Measurements from ENCODE around the gene TH. TPM values are rescaled to one million over a fixed set of nuclear protein-coding genes. Genes with fewer than 3 reads are reported as not detected.
"Not testable (repeated sequence)": the region's sequence is repeated elsewhere in the genome, so short reads cannot be mapped to it uniquely, and the experiment has no call there.

Gene TH
- total RNA-seq, 2 experiments from 2014 or later = not detected

DNA sequence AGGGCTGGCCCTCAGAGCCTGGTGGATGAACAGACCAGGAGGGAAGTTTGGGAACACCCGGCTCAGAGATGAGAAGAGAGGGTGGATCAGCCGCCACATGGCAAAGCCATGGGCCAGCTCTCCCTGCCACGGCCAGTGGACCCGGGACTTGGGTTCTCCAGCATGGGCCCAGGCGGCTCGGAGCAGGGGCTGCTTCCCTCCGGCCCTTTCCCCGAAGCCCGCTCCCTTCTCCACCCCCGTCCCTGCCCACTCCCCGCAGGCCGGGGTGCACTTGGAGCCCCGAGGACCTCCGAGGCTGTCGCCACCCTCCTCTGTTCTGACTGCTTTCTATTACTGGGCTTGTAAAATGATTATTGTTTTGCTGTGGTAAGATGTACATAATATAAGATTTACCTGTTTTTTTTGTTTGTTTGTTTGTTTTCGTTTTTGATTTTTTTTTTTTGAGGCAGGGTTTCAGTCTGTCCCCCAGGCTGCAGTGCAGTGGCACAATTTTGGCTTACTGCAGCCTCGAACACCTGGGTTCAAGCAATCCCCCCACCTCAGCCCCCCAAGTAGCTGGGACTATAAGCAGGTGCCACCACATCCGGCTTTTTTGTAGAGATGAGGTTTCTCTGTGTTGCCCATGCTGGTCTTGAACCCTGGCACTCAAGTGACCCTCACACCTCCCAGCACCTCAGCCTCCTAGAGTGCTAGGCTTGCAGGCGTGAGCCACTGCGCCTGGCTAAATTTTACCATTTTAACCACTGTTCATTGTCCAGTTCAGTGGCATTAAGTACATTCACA is 11.3 kb upstream of the TH start:
- Mint-ChIP-seq H3K4me1 (no peaks in the 10 kb centered on the region), H3K9me3 (no peaks in the 10 kb centered on the region), H3K27me3 (no peaks in the 10 kb centered on the region), H3K36me3 (no peaks in the 10 kb centered on the region), H3K27ac (no peak overlapping the region), H3K4me3 (no peak overlapping the region)
- no peak for DNase-seq
- no peak for ATAC-seq (ENCODE audit: low read depth)
- POLR2A ChIA-PET = no interaction called here

DNA sequence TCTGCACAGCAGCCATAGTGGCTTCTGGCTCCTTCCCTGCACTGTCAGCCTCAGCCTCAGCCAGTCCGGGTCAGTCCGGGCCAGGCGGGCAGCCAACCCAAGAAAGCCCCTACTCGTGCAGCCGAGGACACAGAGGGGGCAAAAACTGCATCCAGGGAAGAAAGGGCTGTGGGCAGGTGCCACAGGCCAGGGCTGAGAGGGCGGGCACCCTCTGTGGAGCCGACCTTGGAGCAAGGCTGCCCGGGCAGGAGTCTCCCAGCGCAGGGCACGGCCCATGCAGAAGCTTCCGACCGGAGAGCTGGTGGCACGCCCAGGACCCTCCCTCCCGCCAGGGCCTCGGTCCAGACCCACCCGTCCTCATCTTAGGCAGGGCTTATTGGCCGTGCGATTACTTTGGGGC is 10.5 kb upstream of the TH start:
- no peaks in the 10 kb centered on the region for H3K4me1 Mint-ChIP-seq
- DNase-seq (no peak), ATAC-seq (ENCODE audit: low read depth) (no peak)
- POLR2A ChIA-PET = no interaction called here
- no peak overlapping the region for H3K27ac Mint-ChIP-seq
- H3K27me3 Mint-ChIP-seq = no peaks in the 10 kb centered on the region
- no peaks in the 10 kb centered on the region for H3K9me3 Mint-ChIP-seq
- H3K36me3 Mint-ChIP-seq = no peaks in the 10 kb centered on the region
- H3K4me3 Mint-ChIP-seq = no peak overlapping the region

GRCh38 chr11:2180789-2181370 is 9.3 kb upstream of the TH start:
- DNase-seq = no peak
- Mint-ChIP-seq H3K9me3 (no peaks in the 10 kb centered on the region), H3K36me3 (no peaks in the 10 kb centered on the region), H3K27me3 (no peaks in the 10 kb centered on the region), H3K4me1 (no peaks in the 10 kb centered on the region), H3K27ac (no peak overlapping the region), H3K4me3 (no peak overlapping the region)
- no peak for ATAC-seq (ENCODE audit: low read depth)
- POLR2A ChIA-PET = no interaction called here

DNA sequence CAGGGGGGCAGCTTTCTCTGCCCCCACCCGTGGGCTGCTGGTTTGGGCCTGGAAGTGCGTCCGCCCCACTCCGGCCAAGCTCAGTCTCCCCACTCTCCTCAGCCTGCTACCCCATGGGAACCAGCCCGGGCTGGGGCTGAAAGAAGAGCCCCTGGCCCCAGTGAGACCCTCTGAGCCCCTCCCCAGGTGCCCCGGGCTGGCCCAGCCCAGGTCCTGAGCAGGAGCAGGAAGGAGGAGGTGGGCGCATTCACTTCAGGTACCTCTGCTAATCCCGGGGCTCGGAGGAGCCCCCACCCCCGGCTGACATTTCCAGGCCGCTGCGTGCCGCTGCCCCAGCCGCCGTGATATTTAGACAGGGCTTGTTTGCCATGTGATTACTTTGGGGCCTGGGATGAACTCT is 8.7 kb upstream of the TH start:
- Mint-ChIP-seq H3K9me3 (no peaks in the 10 kb centered on the region), H3K4me3 (no peak overlapping the region), H3K4me1 (no peaks in the 10 kb centered on the region)

DNA sequence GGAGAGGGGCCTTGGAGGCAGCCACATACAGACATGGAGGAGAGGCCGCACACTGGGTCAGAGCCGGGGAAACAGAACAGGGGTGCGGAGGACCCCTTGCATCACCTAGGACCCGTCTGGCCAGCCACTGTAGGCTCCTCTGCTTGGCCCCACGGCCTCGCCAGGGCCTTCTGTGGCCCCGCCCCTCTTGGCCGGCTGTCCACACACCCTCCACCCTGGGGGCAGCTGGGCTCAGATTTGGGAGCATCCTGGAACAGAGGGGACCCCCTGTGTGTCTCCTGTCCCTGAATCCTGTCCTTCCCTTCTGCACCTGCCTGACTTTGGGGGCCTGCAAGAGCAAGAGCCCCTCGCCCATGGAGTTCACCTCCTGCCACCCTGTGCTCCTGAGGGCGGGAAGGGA is 7.9 kb upstream of the TH start:
- no peaks in the 10 kb centered on the region for H3K36me3 Mint-ChIP-seq
- H3K27ac Mint-ChIP-seq = no peak overlapping the region
- H3K4me1 Mint-ChIP-seq = no peaks in the 10 kb centered on the region

More for the DNA sequence above, 8.7 kb upstream of the TH start:
- POLR2A ChIA-PET = no interaction called here
- Mint-ChIP-seq H3K36me3 (no peaks in the 10 kb centered on the region), H3K27ac (no peak overlapping the region), H3K27me3 (no peaks in the 10 kb centered on the region)
- ATAC-seq (ENCODE audit: low read depth) (no peak), DNase-seq (no peak)

DNA sequence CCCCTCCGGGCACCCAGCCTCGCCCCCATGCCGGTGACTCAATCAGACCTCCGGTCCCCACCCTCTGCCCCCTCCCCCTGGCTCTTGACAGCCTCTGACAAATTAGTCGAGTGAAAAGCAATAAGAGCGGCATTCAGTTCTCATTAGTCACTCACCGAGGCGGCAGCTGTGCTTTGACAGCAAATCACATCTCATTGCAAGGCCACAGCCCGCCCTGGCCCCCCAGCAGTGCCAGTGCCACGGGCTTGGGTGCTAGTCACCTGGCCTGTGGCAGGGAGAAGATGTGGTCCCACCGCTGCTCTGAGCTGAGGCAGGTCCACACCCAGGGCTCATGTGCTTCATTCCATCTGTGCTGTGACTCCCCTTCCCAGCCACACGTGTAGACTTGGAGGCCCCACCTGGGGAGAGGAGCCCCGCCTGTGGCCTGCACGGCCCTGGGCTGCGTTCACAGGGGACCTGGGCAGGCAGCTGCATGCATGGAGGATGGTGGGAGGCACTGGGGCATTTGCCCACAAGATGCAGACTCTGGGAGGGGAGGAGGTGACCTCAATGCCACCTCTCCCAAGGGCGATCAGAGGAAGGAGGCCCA is 7.4 kb upstream of the TH start:
- ATAC-seq (ENCODE audit: low read depth) (no peak), DNase-seq (no peak)
- H3K27me3 Mint-ChIP-seq = no peaks in the 10 kb centered on the region
- no peaks in the 10 kb centered on the region for H3K9me3 Mint-ChIP-seq
- H3K4me3 Mint-ChIP-seq = no peak overlapping the region
- H3K36me3 Mint-ChIP-seq = no peaks in the 10 kb centered on the region
- no peak overlapping the region for H3K27ac Mint-ChIP-seq
- POLR2A ChIA-PET = no interaction called here
- H3K4me1 Mint-ChIP-seq = no peaks in the 10 kb centered on the region

More for the DNA sequence above, 7.9 kb upstream of the TH start:
- H3K4me3 Mint-ChIP-seq = no peak overlapping the region
- ATAC-seq (ENCODE audit: low read depth) (no peak), DNase-seq (no peak)
- POLR2A ChIA-PET = no interaction called here
- H3K27me3 Mint-ChIP-seq = no peaks in the 10 kb centered on the region
- H3K9me3 Mint-ChIP-seq = no peaks in the 10 kb centered on the region

DNA sequence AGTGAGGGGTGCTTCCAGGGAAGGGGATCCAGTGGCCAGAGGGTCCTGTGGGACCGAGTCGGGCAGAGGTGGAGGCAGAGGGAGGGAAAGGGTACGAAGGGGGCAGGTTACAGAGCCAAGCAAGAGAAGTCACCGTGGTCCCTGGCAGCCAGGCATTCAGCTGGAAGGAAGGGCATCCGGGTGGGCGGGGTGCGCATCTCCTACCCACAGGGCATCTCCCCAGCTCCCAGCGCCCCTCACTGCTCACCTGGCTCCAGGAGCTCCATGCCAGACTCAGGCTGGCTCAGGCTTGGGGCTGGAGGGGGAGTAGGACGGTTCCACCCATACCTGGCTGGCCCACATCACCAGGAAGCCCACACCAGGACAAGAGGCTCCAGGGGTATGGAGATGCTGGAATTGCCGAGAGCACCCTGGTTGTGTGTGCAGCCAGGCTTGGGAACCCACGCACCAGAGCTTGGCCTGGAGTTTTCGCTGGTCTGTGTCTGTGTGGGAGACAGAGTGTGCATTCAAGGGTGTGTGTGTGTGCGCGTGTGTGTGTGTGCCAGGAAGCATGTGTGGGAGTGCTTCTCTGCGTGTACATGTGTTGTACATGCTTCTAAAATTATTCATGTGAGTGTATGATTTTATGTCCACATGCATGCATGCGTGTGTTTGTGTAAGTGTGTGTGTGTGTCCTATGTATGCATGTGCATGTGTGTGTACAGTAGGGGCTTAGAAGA is 6.6 kb upstream of the TH start:
- H3K36me3 Mint-ChIP-seq, H3K27me3 Mint-ChIP-seq: not testable (repeated sequence)

GRCh38 chr11:2177076-2177475 is 5.5 kb upstream of the TH start:
- Mint-ChIP-seq H3K9me3 (no peaks in the 10 kb centered on the region), H3K36me3 (no peaks in the 10 kb centered on the region), H3K4me1 (no peaks in the 10 kb centered on the region), H3K27me3 (no peaks in the 10 kb centered on the region), H3K4me3 (no peak overlapping the region), H3K27ac (no peak overlapping the region)
- no peak for DNase-seq
- POLR2A ChIA-PET = no interaction called here
- no peak for ATAC-seq (ENCODE audit: low read depth)

More for the DNA sequence above, 6.6 kb upstream of the TH start:
- H3K4me1 Mint-ChIP-seq; H3K27ac Mint-ChIP-seq; H3K4me3 Mint-ChIP-seq; H3K9me3 Mint-ChIP-seq; ATAC-seq (ENCODE audit: low read depth); POLR2A ChIA-PET; DNase-seq: not testable (repeated sequence)

DNA sequence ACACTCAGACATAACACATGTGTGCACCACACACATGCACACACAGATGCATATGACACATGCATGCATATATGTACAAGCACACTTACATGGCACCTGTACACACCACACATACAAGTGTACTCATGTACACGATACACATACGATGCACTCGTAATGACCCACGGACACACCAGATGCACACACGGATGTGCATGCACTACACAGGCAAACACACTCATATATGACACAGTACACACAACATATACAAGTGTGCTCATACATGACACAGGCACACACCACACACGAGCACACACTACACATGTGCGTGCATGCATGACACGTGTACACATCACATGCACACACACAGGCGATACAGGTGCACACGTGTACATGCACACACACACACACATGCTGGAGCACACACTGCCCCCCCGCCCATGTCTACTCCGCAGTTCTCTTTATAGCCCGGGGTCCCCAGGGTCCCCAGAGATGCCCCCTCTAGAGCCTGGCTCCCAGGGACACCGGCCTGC is 4.8 kb upstream of the TH start:
- H3K27ac Mint-ChIP-seq = no peak overlapping the region
- no peak for DNase-seq
- no peaks in the 10 kb centered on the region for H3K9me3 Mint-ChIP-seq
- ATAC-seq (ENCODE audit: low read depth) = no peak
- H3K27me3 Mint-ChIP-seq = no peaks in the 10 kb centered on the region
- no peaks in the 10 kb centered on the region for H3K4me1 Mint-ChIP-seq
- POLR2A ChIA-PET = no interaction called here
- no peak overlapping the region for H3K4me3 Mint-ChIP-seq
- H3K36me3 Mint-ChIP-seq = no peaks in the 10 kb centered on the region

DNA sequence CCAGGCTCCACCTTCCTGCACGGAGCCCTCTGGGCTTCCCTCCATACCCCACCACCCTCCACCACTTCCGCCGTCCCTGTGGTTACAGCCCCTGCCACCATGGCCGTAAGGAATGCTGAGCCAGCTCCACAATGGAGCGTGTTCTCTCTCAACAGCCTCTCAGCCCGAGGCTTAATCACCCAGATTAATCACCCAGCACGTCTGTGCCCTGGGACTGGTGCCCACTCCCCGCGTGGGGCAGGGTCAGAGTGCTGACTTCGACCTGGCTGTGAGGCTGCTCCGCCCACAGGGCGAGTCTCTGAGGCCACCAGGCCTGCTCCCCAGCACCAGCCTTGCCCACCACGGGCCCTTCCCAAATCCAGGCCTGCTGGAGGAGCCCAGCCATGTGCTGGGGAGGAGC is 4.0 kb upstream of the TH start:
- ATAC-seq (ENCODE audit: low read depth) (no peak), DNase-seq (no peak)
- Mint-ChIP-seq H3K9me3 (no peaks in the 10 kb centered on the region), H3K27ac (no peak overlapping the region), H3K4me3 (no peak overlapping the region), H3K27me3 (no peaks in the 10 kb centered on the region), H3K4me1 (no peaks in the 10 kb centered on the region), H3K36me3 (no peaks in the 10 kb centered on the region)
- POLR2A ChIA-PET = no interaction called here

DNA sequence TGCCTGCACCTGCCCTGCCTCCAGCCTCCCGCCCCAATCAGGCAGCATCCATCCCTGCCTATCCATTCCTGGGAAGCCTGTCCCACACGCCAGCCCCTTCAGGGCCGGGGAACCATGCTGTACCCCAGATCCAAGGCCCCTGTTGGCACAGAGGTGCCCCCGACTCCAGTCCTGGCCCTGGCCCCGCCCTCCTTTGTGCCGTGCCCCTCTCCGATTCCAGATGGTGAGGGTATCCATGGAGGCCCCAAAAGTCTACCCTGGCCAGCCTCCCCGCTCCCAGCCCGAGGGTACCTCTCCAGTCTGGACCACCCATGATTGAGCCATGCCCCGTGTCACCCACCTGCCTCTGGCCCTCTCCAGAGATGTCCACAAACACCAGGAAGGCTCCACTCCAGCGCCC is 2.7 kb upstream of the TH start:
- H3K27me3 Mint-ChIP-seq = no peaks in the 10 kb centered on the region
- H3K9me3 Mint-ChIP-seq = no peaks in the 10 kb centered on the region
- no peak for DNase-seq
- H3K4me1 Mint-ChIP-seq = no peaks in the 10 kb centered on the region
- no peak overlapping the region for H3K27ac Mint-ChIP-seq
- ATAC-seq (ENCODE audit: low read depth) = no peak
- H3K36me3 Mint-ChIP-seq = no peaks in the 10 kb centered on the region
- POLR2A ChIA-PET = no interaction called here
- H3K4me3 Mint-ChIP-seq = no peak overlapping the region

DNA sequence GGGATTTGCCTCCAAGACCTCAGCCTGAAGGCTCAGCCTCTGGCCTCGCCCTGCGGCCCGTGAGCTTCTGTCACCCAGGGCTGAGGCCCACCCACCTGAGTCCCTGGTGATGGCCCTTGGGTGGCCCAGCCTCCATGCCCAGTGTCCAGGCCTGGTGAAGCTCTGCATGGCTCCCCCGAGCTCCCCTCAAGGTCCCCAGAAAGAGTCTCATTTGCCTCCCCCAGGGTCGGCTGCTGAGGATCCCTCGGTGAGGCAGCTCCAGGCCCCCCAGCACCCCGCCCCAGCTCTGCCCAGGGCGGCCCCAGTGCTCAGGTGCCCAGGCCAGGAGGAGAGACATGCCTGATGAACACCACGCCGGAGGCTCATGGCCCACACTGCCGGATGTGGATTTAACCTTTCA is 2.1 kb upstream of the TH start:
- ATAC-seq (ENCODE audit: low read depth) = no peak
- H3K27ac Mint-ChIP-seq = no peak overlapping the region
- DNase-seq = no peak
- no peaks in the 10 kb centered on the region for H3K36me3 Mint-ChIP-seq
- H3K4me1 Mint-ChIP-seq = no peaks in the 10 kb centered on the region
- H3K27me3 Mint-ChIP-seq = no peaks in the 10 kb centered on the region
- no peaks in the 10 kb centered on the region for H3K9me3 Mint-ChIP-seq
- POLR2A ChIA-PET = no interaction called here
- no peak overlapping the region for H3K4me3 Mint-ChIP-seq

GRCh38 chr11:2173150-2173693 is 1.6 kb upstream of the TH start:
- no peaks in the 10 kb centered on the region for H3K27me3 Mint-ChIP-seq
- H3K4me1 Mint-ChIP-seq = no peaks in the 10 kb centered on the region
- POLR2A ChIA-PET = no interaction called here
- no peak overlapping the region for H3K4me3 Mint-ChIP-seq
- H3K36me3 Mint-ChIP-seq = no peaks in the 10 kb centered on the region
- no peak for DNase-seq
- no peaks in the 10 kb centered on the region for H3K9me3 Mint-ChIP-seq
- no peak overlapping the region for H3K27ac Mint-ChIP-seq
- no peak for ATAC-seq (ENCODE audit: low read depth)

Measured in activated naive CD8-positive, alpha-beta T cell treated with anti-CD3 and anti-CD28 coated beads, Interleukin-2, amount 10 ng/mL, durations not matched to agents 7 days and 5 days (primary cell).